Measurements from ENCODE around the gene SLC35A2.
A peak's percentile ranks its signal among the peaks of the same experiment; 100 is the strongest.

The SLC35A2 gene

DNA sequence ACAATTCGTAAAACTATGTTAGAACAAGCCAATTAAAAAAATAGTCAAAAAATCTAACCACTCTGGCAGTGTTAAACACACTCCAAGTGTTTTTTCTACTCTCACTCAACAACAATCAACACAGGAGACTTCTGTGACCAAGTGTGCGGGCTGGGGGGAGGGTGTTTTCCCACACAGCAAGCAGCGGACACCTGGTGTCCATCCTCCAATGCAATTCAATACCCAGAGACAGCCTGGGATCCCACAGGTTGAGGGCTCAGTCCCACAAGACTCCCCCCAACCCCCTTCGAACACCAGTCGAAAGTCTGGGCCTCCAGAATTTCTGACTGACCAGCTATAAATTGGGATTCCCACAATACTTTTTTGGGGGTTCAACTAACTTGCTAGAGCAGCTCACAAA is 15.7 kb upstream of the SLC35A2 start:
- no peak for DNase-seq

DNA sequence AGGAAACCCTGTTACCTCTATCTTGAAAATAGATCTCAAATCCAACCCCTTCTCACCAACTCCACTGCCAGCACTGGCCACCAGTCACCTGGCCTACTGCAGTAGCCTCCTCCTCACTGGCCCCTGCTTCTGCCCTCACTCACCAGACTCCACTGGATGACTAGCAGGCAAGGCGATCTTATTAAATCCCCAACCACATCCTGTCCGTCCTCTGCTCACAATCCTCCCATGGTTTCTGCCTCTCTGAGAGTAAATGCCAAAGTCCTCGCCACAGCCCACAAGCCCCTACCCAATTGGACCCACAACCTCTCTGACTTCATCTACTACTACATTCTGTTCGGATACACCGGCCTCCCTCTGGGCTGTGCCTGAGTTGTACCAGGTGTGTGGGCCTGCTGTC is 12.8 kb upstream of the SLC35A2 start:
- no peak for DNase-seq

DNA sequence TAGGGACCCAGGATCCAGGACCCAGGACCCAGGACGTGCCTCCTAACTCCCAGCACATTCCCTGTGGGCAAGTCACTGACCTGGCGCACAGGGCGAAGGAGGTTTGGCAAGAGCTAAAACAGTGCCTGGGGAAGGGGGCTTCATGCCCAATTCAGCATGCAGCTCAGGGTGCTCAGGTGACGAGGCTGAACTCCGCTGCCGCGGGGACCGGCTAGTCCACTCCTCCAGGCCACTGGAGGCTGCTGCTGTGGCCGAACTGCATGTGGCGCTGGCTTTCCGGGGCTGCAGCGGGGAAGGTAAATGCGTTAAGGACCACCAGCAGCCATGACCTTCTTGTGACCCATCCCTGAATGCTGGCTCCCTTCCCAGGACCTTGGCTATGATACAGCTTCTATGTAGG is 12.3 kb upstream of the SLC35A2 start:
- DNase-seq, result no peak

- no peak for DNase-seq
Observed at GRCh38 chrX:48920718-48921104, 9.3 kb upstream of the SLC35A2 start.

- peak; percentile 47 to 58 for DNase-seq
Observed at GRCh38 chrX:48919947-48920717, 8.7 kb upstream of the SLC35A2 start.

DNA sequence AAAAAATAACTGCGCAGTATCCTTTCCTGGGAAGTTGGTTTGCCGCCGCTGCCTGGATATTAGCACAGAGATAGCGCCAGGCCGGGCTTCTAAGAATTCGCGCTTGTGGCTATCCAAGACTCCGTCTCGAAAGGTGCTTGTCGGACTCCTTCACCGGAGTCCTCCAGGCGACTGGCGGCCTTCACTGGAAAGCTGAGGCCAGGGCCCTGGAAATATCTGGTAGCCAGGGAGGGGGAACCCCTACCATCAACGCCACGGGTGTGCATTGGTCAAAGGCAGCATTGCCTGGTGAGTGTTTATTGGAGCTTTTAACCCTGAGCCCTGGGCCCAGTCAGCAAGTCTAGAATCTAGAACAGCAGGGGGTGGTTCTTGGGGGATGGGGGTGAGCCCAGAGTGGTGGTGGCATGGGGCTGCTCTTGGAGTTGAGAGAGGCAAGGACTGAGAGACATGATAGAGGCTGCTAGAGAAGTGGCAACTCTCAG is 8.0 kb upstream of the SLC35A2 start:
- DNase-seq, result no peak

GRCh38 chrX:48918643-48919340 is 7.3 kb upstream of the SLC35A2 start, which contains the start of gene PIM2:
PIM2 (minus strand) TSS chrX:48919024; CDS start chrX:48918834, 190 bp downstream.
- peak; percentile 96 to 97 for DNase-seq

GRCh38 chrX:48918301-48918642 is 6.8 kb upstream of the SLC35A2 start:
- no peak for DNase-seq

DNA sequence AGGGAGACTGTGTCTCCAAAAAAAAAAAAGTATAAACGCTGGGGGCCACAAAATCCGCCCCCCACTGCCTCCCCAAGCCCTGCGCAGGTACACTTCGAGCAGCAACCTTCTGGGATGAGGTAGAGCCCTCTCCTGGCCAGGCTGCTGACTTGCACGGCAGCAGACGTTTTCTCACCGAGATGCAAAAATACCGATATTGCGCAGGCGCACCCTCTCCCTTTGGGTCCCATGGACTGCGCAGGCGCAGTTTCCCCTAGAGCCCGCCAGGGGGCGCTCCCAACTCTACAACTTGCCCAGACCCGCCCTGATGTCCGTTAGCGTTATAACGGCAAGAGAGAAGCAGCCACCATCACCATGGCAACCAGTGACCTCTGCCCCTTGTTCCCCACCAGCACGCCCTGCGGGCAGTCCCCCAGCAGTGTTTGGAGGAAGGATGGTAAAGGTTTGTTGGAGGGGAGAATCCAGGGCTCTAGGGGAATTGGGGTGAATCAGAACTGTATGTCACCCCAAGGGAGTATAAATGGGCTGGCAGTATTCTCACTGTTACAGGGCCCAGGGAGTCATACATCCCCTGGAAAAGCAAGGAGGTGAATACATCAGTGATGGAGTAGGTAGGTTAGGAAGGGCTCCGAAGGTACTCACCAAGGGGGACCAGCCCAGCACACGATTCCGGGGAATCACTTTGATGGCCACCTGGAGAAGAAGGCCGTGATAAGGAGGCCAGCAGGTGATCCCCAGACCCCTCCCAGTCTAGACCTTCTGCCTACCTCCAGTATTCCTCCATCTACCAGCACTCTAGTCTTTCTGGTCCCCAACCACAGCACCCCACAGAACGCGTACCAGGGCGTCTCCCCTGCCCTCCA is 5.9 kb upstream of the SLC35A2 start:
- DNase-seq, result peak; percentile 93 to 94

DNA sequence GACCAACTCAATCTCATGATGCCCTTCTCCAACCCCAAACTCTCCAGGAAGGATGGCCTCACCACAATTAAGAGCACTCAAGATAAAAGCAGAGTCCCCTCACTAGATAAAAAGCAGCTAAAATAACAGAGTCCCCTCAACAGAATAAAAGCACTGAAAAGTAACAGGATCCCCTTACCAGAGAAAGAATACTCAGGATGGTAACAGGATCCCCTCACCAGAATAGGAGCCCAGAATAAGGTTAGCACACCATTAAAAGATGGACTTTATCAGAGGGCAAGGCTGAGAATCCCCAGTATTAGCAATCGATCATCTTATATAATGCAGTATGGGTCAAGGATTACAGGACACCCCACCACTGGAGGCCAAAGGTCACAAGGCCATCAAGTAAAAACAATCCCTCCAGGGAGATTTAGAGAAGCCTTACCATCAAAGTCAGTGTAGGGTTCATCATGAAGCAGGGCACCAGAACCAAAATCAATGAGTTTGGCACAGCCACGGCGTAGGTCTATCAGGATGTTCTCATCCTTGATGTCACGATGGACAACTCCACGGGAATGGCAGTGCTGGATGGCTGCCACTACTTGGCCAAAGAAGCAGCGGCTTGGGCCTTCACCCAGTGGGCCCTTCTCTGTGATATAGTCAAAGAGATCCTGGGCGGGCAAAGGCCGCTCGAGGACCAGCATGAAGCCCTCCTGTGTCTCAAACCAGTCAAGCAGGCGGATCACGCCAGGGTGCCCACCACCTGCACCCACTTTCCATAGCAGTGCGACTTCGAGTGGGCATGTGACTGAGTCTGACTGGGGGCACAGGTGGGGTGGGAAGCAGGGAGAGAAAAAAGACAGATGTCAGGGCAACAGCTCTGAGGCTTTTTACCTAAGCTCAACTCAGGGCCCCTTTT is 3.4 kb upstream of the SLC35A2 start:
- DNase-seq, result no peak

- DNase-seq, result peak in 1 of 2 donors; percentile 10
Observed at GRCh38 chrX:48913605-48914366, 2.3 kb upstream of the SLC35A2 start.

GRCh38 chrX:48910926-48911411 is 477 bp downstream of the SLC35A2 start:
- no peak for DNase-seq

- DNase-seq, result peak; percentile 19 to 40
Observed at GRCh38 chrX:48909703-48910294, 1.6 kb downstream of the SLC35A2 start.

GRCh38 chrX:48908600-48908999 is 2.8 kb downstream of the SLC35A2 start:
- no peak for DNase-seq

DNA sequence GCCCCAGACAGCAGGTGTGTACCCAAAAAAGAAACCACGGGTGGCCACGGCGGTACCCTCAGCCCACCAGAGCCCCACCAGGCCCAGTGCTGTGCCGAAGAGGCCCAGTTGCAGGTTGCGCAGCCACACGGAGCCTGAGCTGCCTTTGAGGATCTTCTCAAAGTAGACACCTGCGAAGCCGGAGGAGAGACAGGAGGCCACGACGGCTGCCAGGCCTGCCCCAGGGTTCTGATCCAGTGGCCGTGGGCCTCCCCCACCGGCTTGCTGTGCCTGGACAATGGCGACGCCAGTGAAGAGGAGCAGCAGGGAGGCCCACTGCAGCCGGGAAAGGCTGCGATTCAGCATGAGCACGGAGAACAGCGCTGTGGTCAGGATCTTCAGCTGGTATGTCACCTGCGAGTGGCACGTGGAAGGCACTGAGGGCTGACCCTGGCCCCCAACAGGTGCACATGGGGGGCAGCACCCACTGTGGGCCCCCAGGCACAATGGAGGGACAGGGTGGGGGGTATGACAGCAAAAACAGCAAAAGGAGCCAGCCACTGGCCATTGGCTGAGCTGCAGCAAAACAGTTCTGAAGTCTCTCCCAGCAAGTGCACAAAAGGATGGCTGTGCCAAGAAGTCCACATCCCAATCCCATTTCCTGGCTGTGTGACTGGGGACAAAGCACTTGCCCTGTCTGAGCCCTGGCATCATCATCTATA is 6.2 kb downstream of the SLC35A2 start:
- DNase-seq, result no peak

- no peak for DNase-seq
Observed at GRCh38 chrX:48904626-48905025, 6.8 kb downstream of the SLC35A2 start.

GRCh38 chrX:48904180-48904579 is 7.3 kb downstream of the SLC35A2 start:
- DNase-seq, result no peak

- DNase-seq, result no peak
Observed at GRCh38 chrX:48903290-48903689, 8.2 kb downstream of the SLC35A2 start.

GRCh38 chrX:48902776-48903175 is 8.7 kb downstream of the SLC35A2 start:
- no peak for DNase-seq

- DNase-seq, result no peak
Observed at GRCh38 chrX:48902135-48902534, 9.3 kb downstream of the SLC35A2 start.

All from CD4-positive, alpha-beta T cell treated with Interleukin-4 for 1 hour (primary cell).